HG03432 (cell line): ENCODE measurements around the gene GARS1.
"Not testable (repeated sequence)": the region's sequence is repeated elsewhere in the genome, so short reads cannot be mapped to it uniquely, and the experiment has no call there.

ENCODE experiments used
- ATAC-seq: cut with Tn5 transposase; IDR thresholded peaks from one replicate; pipeline ENCODE4 v1.9.1; 2021; ENCODE audit warnings: mild to moderate bottlenecking, moderate library complexity; ENCODE audit not compliant: unreplicated experiment

GARS1 gene

GRCh38 chr7:30572212-30572841 is 22.4 kb upstream of the GARS1 start:
- ATAC-seq, result no peak

GRCh38 chr7:30575910-30576309 is 18.8 kb upstream of the GARS1 start:
- no peak for ATAC-seq

GRCh38 chr7:30583181-30583580 is 11.5 kb upstream of the GARS1 start:
- ATAC-seq, result no peak

- ATAC-seq, result no peak
These were observed 10.3 kb upstream of the GARS1 start for GRCh38 chr7:30584415-30584814.

- ATAC-seq, result no peak
These were observed 9.7 kb upstream of the GARS1 start for GRCh38 chr7:30584965-30585364.

- ATAC-seq, result no peak
These were observed 9.0 kb upstream of the GARS1 start for GRCh38 chr7:30585675-30586074.

- ATAC-seq, result not testable (repeated sequence)
These were observed 7.1 kb upstream of the GARS1 start for GRCh38 chr7:30587547-30587946.

- no peak for ATAC-seq
These were observed 5.6 kb upstream of the GARS1 start for GRCh38 chr7:30589111-30589510.

- ATAC-seq, result peak; percentile 38
These were observed 584 bp upstream of the GARS1 start for GRCh38 chr7:30594048-30594539.

- ATAC-seq, result no peak
These were observed 847 bp downstream of the GARS1 start for GRCh38 chr7:30595436-30596013.

GRCh38 chr7:30596014-30596641 is 1.4 kb downstream of the GARS1 start:
- ATAC-seq, result no peak

GRCh38 chr7:30596721-30597120 is 2.0 kb downstream of the GARS1 start:
- no peak for ATAC-seq

- ATAC-seq, result no peak
These were observed 3.6 kb downstream of the GARS1 start for GRCh38 chr7:30598121-30598876.

- ATAC-seq, result no peak
These were observed 10.2 kb downstream of the GARS1 start for GRCh38 chr7:30604901-30605300.

GRCh38 chr7:30605832-30606231 is 11.2 kb downstream of the GARS1 start:
- no peak for ATAC-seq

- ATAC-seq, result no peak
These were observed 18.1 kb downstream of the GARS1 start for GRCh38 chr7:30612658-30613265.

GRCh38 chr7:30613366-30614325 is 19.0 kb downstream of the GARS1 start:
- no peak for ATAC-seq

- no peak for ATAC-seq
These were observed 21.6 kb downstream of the GARS1 start for GRCh38 chr7:30616318-30616717.

- ATAC-seq, result no peak
These were observed 22.7 kb downstream of the GARS1 start for GRCh38 chr7:30617359-30617758.

GRCh38 chr7:30618080-30618676 is 23.5 kb downstream of the GARS1 start:
- ATAC-seq, result no peak
